HG03159 (cell line): ENCODE data around the gene CSF1R.
"Not testable (repeated sequence)": the region's sequence is repeated elsewhere in the genome, so short reads cannot be mapped to it uniquely, and the experiment has no call there.

Source experiments
- ATAC-seq: cut with Tn5 transposase; IDR thresholded peaks from one replicate; pipeline ENCODE4 v1.9.1; 2021; ENCODE audit warnings: mild to moderate bottlenecking, moderate library complexity; ENCODE audit not compliant: unreplicated experiment

The CSF1R gene

DNA sequence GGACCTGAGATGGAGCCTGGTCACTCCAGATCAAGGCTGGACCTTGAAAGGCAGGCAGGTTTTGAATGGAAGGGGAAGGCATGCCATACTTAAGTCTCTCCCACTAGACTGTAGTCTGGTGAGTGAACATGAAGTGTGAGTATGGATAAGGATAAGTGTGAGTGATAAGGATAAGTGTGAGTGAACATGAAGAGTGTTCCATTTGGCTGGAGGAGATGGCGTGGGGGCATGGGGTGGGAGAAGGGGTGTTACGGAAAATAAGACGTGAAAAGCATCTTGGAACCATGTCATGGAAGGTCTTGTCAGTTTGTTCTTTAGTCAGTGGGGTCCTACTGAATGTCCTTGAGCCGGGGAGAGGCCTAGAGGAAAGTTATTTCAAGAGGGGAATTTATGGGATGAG, 53.0 kb downstream of the CSF1R start:
- ATAC-seq = no peak

- not testable (repeated sequence) for ATAC-seq
These were observed 58.3 kb downstream of the CSF1R start for GRCh38 chr5:150028047-150028446.

- no peak for ATAC-seq
These were observed 59.6 kb downstream of the CSF1R start for GRCh38 chr5:150026682-150027172.

DNA sequence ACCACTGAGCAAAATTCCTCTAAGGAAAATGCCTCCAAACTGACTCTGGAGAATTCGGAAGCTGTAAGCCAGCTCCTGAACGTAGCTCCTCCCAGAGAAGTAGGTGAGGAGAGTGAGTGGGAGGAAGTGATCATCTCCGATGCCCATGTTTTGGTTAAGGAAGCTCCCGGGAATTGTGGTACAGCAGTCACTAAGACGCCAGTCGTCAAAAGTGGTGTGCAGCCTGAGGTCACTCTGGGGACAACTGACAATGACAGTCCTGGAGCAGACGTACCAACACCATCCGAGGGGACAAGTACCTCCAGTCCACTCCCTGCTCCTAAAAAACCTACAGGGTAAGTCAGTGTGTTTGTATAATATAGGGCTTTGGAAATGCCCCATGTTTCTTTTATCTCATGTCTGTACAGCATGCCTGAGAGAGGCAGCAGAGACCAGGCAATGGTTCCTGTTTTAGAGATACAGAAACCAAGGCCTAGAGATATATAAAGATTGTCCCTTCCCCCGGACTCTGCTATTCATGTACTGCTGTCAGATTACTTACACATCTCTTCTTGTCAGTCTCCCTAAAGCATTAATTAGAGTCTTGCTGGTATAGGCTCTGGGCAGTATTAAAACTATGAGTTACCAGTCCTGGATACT, 61.9 kb downstream of the CSF1R start:
- ATAC-seq = no peak

DNA sequence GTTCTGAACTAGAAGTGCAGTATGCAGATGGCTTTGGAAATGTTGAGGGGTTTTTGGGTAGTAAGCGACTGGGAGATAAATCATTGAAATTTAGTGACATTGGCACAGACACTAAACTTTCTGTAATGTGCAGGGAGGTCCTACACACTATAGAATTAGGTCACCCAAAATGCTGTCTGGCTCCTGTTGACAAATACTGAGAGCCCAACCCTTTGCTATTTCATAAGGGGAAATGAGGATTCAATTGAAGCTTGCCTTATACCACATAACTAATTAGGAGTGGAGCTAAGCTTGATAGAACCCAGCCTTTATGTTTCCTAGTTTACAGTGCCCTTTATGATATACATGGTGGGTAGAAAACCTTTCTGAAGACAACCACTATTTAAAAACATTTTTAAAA, 63.2 kb downstream of the CSF1R start:
- no peak for ATAC-seq

DNA sequence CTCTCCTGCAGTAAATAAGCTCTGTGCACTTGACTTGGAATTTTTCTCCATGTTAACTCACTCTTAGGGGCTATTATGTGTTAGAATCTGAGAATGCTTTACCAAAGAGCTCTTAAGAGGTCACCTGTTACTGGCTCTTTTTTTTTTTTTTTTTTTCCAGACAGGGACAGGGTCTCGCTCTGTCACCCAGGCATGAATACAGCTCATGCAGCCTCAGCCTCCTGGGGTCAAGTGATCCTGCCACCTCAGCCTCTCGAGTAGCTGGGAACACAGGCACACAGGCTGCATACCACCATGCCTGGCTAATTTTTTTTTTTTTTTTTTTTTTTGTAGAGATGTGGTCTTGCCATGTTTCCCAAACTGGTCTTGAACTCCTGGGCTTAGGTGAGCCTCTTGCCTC, 63.7 kb downstream of the CSF1R start:
- ATAC-seq = no peak

DNA sequence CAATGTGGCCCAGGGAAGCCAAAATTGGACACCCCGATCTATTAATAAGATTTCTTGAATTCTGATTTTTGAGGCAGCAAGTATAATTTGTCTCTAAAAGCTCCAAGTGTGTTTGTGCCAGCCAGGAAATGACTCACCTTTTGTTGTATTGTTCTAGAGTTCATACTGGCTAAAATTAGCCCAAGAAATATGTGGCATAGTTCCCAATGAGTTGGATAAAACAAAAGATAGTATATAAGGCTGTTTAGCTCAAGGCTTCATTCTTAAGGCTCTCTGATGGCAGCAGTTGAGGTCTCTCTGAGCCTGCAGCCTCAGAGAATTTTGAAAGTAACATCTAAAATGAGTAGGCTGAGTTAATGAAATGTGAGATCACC, 64.2 kb downstream of the CSF1R start:
- no peak for ATAC-seq

- no peak for ATAC-seq
These were observed 64.7 kb downstream of the CSF1R start for GRCh38 chr5:150021491-150022157.

DNA sequence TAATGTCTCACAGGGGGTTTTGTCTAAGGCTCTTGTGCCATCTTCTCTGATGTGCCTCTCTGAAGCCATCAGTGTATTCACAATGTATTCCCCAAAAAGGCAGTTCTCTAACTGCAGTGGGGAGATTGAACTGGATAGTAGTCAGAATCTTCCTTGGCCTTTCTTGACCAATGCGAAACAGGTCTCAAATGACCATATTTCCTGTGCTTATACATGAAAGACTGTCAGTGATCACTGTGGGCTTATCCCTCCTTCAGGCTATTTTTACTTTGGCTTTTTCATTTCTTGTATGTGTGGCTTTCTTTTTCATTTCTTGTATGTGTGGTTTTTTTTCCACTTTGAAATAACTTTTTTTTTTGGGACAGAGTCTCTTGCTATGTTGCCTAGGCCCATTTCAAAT, 66.1 kb downstream of the CSF1R start:
- ATAC-seq = no peak

- ATAC-seq = no peak
These were observed 68.9 kb downstream of the CSF1R start for GRCh38 chr5:150017226-150018005.

GRCh38 chr5:150016537-150016936, 69.8 kb downstream of the CSF1R start:
- no peak for ATAC-seq

- ATAC-seq = no peak
These were observed 70.9 kb downstream of the CSF1R start for GRCh38 chr5:150015415-150015814.

- no peak for ATAC-seq
These were observed 71.9 kb downstream of the CSF1R start for GRCh38 chr5:150014456-150014855.

DNA sequence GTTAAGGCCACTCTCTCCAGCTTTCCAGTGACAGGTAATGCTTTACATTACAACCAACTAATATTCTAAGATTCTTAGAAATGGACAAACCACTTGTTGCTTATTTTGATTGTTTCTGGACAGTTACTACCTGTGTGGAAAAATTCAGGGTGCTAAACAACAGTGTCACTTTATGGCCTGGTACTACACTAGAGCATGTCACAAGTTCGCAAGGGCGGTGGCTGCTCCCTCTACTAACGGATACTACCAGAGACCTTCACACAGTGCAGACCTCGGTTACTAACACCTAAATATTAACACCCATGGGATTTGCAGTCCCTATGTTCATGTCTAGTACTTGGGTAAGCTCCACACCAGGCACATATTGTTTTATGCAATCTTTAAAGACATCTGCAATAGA, 72.4 kb downstream of the CSF1R start:
- ATAC-seq = no peak

DNA sequence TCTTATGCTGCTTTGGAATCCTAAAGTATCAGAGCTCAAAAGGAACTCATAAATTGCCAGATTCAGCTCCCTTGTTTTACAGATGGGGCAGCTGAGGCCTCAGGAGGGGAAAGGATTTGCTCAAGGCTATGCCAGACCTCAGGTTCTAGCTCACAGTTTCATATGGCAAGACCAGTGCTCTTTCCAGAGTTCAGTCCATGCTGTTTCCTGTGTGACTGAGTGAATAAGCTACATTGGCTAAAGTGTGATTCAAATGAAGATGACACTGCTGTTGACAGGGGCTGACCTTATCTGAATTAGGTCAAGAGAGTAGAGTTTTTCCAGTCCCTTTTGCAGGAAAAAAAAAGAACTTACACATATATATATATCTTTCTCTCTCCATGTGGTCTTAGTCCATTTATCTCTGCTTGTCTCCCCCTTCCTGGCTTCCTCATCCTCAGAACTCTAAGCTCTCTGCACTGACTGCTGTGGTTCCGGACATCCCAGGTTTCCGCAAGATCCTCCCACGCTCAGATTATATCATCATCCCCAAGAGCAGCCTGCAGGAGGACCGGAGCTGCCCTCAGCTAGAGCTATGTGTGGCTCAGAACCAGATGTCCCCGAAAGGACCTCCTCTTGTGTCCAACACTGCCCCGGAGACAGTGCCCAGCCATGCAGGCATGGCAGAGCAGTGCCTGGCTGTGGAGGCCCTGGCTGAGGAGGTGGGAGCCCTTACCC, 76.5 kb downstream of the CSF1R start:
- no peak for ATAC-seq

- ATAC-seq = no peak
These were observed 79.3 kb downstream of the CSF1R start for GRCh38 chr5:150007050-150007449.

GRCh38 chr5:150006318-150006717, 80.0 kb downstream of the CSF1R start:
- ATAC-seq = no peak
